Upper lobe of left lung (tissue), 6 donors: Measurements from ENCODE around the gene RAB30. TPM values are rescaled to one million over a fixed set of nuclear protein-coding genes. Genes with fewer than 3 reads are reported as not detected.
A peak's percentile ranks its signal among the peaks of the same experiment; 100 is the strongest.

ENCODE experiments used
- ATAC-seq, 2 donors: fragments of 200-7000 bp; cut with Tn5 transposase; one replicate each; pipeline ENCODE4 v1.9.1; 2022; ENCODE audit warnings: mild to moderate bottlenecking in 2 of 2, moderate library complexity in 2 of 2; ENCODE audit not compliant: low FRiP score in 2 of 2
- DNase-seq, 2 donors: peaks; one replicate each; pipeline ENCODE4 v3.0.0-alpha.2; 2019 to 2020
- H3K27ac ChIP-seq, 4 donors: fragments of 200-600 bp; sonication (generic); one replicate each; pipeline ENCODE4 v1.5.1; 2016 to 2019
- H3K27me3 ChIP-seq, 4 donors: fragments of 200-600 bp; sonication (generic); one replicate each; pipeline ENCODE4 v1.5.1; 2017 to 2019
- H3K36me3 ChIP-seq, 4 donors: fragments of 200-600 bp; sonication (generic); one replicate each; pipeline ENCODE4 v1.5.1; 2016 to 2019
- H3K4me1 ChIP-seq, 4 donors: fragments of 200-600 bp; sonication (generic); one replicate each; pipeline ENCODE4 v1.5.1; 2018 to 2019
- H3K4me3 ChIP-seq, 4 donors: fragments of 200-600 bp; sonication (generic); one replicate each; pipeline ENCODE4 v1.5.1; 2017 to 2019; ENCODE audit warnings: mild to moderate bottlenecking in 2 of 4, moderate library complexity in 1 of 4
- H3K9me3 ChIP-seq, 4 donors: fragments of 200-600 bp; sonication (generic); one replicate each; pipeline ENCODE4 v1.5.1; 2018 to 2019
- CTCF ChIP-seq, 6 experiments: fragments of 450-650 bp in 4 of 6; fragments of 200-600 bp in 2 of 6; sonication (generic) in 2 of 6; IDR thresholded peaks; one replicate each; pipeline ENCODE4 v1.5.1; 2016 to 2019; ENCODE audit warnings: antibody characterized with exemption in 6 of 6
- EP300 ChIP-seq, 4 donors: sonication (generic); formaldehyde crosslinking; IDR thresholded peaks; one replicate each; pipeline ENCODE4 v1.5.1; 2017; ENCODE audit warnings: antibody characterized with exemption in 4 of 4, control low read depth in 2 of 4
- POLR2A ChIP-seq, 4 donors: fragments of 450-650 bp; IDR thresholded peaks; one replicate each; pipeline ENCODE4 v1.5.1; 2016 to 2017; ENCODE audit warnings: antibody characterized with exemption in 4 of 4, mild to moderate bottlenecking in 2 of 4
- POLR2AphosphoS5 ChIP-seq, 2 donors: sonication (generic); formaldehyde crosslinking; IDR thresholded peaks; one replicate each; pipeline ENCODE4 v1.5.1; 2017; ENCODE audit warnings: antibody characterized with exemption in 2 of 2
- WGBS, 2 donors: methylation state at CpG; one replicate each; pipeline ENCODE4 v1.1.5; 2017 to 2018; 5-methylcytosine and 5-hydroxymethylcytosine counted together
- total RNA-seq, 6 donors: library from RNA; depleted of rRNA in 4 of 6; stranded (reverse); fragments of >200 nt in 4 of 6; gene quantifications; one replicate each; pipeline versions ENCODE4 v1.1.0 to v1.2.1, GENCODE V29; 2016 to 2021
- donor health status: DM: no; HTN: no; CAD: no; lungs with moderate emphysema.
- donor health status: DM: no; HTN: yes; CAD: no; lungs with severe emphysema.

Gene RAB30
- total RNA-seq, 6 donors from 2014 or later = 2.7 to 19.3 (median 9.6) TPM

- ATAC-seq = no peak
- no peak for DNase-seq
- TF ChIP-seq POLR2A (IDR thresholded peaks at IDR 0.05) (no peak), EP300 (IDR thresholded peaks at IDR 0.05) (no peak), CTCF (IDR thresholded peaks at IDR 0.05) (no peak), POLR2AphosphoS5 (IDR thresholded peaks at IDR 0.05) (no peak)
- Histone ChIP-seq H3K36me3 (no peaks in the 10 kb centered on the region), H3K4me1 (no peaks in the 10 kb centered on the region), H3K27me3 (no peaks in the 10 kb centered on the region), H3K27ac (no peak overlapping the region), H3K4me3 (no peak overlapping the region), H3K9me3 (no peaks in the 10 kb centered on the region)
- WGBS, 2 donors = 86 to 90% methylated on average over 2 of the region's 2 CpGs
Observed at GRCh38 chr11:82930734-82931133, 141.0 kb downstream of the RAB30 start.

GRCh38 chr11:82930229-82930628 is 141.5 kb downstream of the RAB30 start:
- H3K4me3 ChIP-seq = no peak overlapping the region
- H3K36me3 ChIP-seq = no peaks in the 10 kb centered on the region
- no peak for TF ChIP-seq CTCF (IDR thresholded peaks at IDR 0.05)
- no peak for TF ChIP-seq POLR2AphosphoS5 (IDR thresholded peaks at IDR 0.05)
- TF ChIP-seq POLR2A (IDR thresholded peaks at IDR 0.05) = no peak
- no peak for TF ChIP-seq EP300 (IDR thresholded peaks at IDR 0.05)
- no peak overlapping the region for H3K27ac ChIP-seq
- no peaks in the 10 kb centered on the region for H3K4me1 ChIP-seq
- no peaks in the 10 kb centered on the region for H3K27me3 ChIP-seq
- no peak for DNase-seq
- ATAC-seq = no peak
- H3K9me3 ChIP-seq = no peaks in the 10 kb centered on the region
- 76 to 83% methylated on average over 3 of the region's 3 CpGs for WGBS, 2 donors

DNA sequence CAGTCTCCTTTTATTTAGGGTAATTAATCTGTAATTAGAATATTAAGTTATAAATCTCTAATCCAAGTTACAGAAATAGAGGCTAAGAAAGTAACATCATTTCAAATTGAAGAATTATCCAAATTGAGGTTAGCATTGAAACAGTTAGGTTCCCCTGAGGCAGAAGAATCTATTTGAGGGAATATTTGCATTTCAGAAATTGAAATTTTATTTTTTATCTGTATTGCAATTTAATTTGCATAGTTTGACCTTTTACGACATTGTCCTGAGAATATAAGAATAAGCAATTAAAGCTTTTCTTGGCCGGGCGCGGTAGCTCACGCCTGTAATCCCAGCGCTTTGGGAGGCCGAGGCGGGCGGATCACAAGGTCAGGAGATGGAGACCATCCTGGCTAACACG is 142.6 kb downstream of the RAB30 start:
- H3K9me3 ChIP-seq = no peaks in the 10 kb centered on the region
- H3K4me3 ChIP-seq = no peak overlapping the region
- no peak overlapping the region for H3K27ac ChIP-seq
- TF ChIP-seq EP300 (IDR thresholded peaks at IDR 0.05) (no peak), POLR2AphosphoS5 (IDR thresholded peaks at IDR 0.05) (no peak), POLR2A (IDR thresholded peaks at IDR 0.05) (no peak), CTCF (IDR thresholded peaks at IDR 0.05) (no peak)
- H3K36me3 ChIP-seq = no peaks in the 10 kb centered on the region
- H3K27me3 ChIP-seq = no peaks in the 10 kb centered on the region
- ATAC-seq (no peak), DNase-seq (peak in 1 of 2 donors; percentile 14)
- H3K4me1 ChIP-seq = no peaks in the 10 kb centered on the region
- 95 to 97% methylated on average over 10 of the region's 10 CpGs for WGBS, 2 donors

- peaks cover 0 to 6% (median 0%) of the 10 kb centered on the region in 4 donors for H3K4me1 ChIP-seq
- H3K27me3 ChIP-seq = no peaks in the 10 kb centered on the region
- TF ChIP-seq POLR2AphosphoS5 (IDR thresholded peaks at IDR 0.05) = no peak
- peak; percentile 54 to 76 (median 70) for TF ChIP-seq CTCF (IDR thresholded peaks at IDR 0.05)
- no peaks in the 10 kb centered on the region for H3K36me3 ChIP-seq
- no peak overlapping the region for H3K27ac ChIP-seq
- H3K4me3 ChIP-seq = no peak overlapping the region
- H3K9me3 ChIP-seq = no peaks in the 10 kb centered on the region
- DNase-seq (no peak), ATAC-seq (peak in 1 of 2 donors; percentile 78)
Observed at GRCh38 chr11:82927264-82927880, 144.3 kb downstream of the RAB30 start.

DNA sequence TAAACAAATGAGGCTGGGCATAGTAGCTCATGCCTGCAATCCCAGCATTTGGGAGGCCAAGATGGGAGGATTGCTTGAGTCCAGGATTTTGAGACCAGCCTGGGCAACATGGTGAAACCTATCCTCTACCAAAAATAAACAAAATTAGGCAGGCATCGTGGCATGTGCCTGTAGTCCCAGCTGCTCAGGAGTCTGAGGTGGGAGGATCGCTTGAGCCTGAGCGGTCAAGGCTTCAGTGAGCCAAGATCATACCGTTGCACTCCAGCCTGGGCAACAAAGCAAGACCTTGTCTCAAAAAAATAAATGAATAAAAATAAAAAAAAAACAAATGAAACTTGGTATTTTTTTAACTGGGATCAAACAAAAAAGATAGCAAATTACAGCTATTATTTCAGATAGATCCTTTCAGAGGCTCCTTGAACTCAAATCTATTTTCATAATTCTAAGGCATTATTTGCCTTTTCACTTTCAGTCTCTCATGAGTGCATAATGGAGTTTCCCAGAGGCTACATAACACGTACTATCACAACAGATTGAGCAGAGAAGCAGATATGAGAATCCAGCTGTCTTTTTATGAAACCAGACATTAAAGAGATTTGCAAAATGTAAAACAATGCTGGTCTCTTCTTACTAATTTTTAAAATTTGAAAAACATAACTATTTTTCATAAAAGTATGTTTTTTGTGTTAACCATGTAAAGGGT is 147.0 kb downstream of the RAB30 start:
- Histone ChIP-seq H3K4me1 (peaks cover 0 to 6% (median 0%) of the 10 kb centered on the region in 4 donors), H3K27ac (no peak overlapping the region), H3K27me3 (no peaks in the 10 kb centered on the region), H3K4me3 (no peak overlapping the region), H3K9me3 (no peaks in the 10 kb centered on the region), H3K36me3 (no peaks in the 10 kb centered on the region)
- TF ChIP-seq POLR2AphosphoS5 (IDR thresholded peaks at IDR 0.05) = no peak
- TF ChIP-seq CTCF (IDR thresholded peaks at IDR 0.05) = no peak
- no peak for TF ChIP-seq POLR2A (IDR thresholded peaks at IDR 0.05)
- TF ChIP-seq EP300 (IDR thresholded peaks at IDR 0.05) = no peak
- ATAC-seq (no peak), DNase-seq (no peak)
- WGBS, 2 donors = 92 to 99% methylated on average over 5 of the region's 5 CpGs
